K562 (cell line): ENCODE results near the gene ETV3L. TPM values are rescaled to one million over a fixed set of nuclear protein-coding genes. Genes with fewer than 3 reads are reported as not detected.

Source experiments
- ATF2 ChIP-seq: sonication (generic); formaldehyde crosslinking; IDR thresholded peaks from 2 replicates; pipeline ENCODE4 v1.8.1; 2022; ENCODE audit warnings: missing genetic modification reagents
- CCNT2 ChIP-seq: IDR thresholded peaks from 2 replicates; pipeline ENCODE4 v1.6.1; 2011; ENCODE audit warnings: borderline replicate concordance, low read depth, mild to moderate bottlenecking, moderate library complexity, mixed read lengths, low read length; ENCODE audit not compliant: insufficient read length; ENCODE audit errors: extremely low read depth
- CTCF ChIP-seq, 3 experiments: IDR thresholded peaks in 2 of 3; conservative IDR thresholded peaks in 1 of 3; 2 replicates each; pipeline ENCODE4 v1.5.1; 2011 to 2012; ENCODE audit warnings: low read length in 3 of 3, mild to moderate bottlenecking in 3 of 3, control low read depth in 2 of 3, improper control_type of control experiment in 1 of 3, inconsistent platforms in 1 of 3, low read depth in 1 of 3, mixed read lengths in 1 of 3, moderate library complexity in 1 of 3; ENCODE audit not compliant: insufficient read depth in 2 of 3
- DDX20 ChIP-seq: fragments of 450-650 bp; IDR thresholded peaks from 2 replicates; pipeline ENCODE4 v1.6.1; 2016; ENCODE audit warnings: missing genetic modification characterization, low read depth, mild to moderate bottlenecking, missing compliant biosample characterization, moderate library complexity
- E4F1 ChIP-seq: fragments of 250-450 bp; sonication (Bioruptor Pico); IDR thresholded peaks from 2 replicates; pipeline ENCODE4 v1.5.0; 2021; ENCODE audit warnings: mild to moderate bottlenecking, borderline replicate concordance
- MAZ ChIP-seq, 2 experiments: fragments of 450-650 bp in 1 of 2; sonication (generic) in 1 of 2; formaldehyde crosslinking; IDR thresholded peaks in 1 of 2; conservative IDR thresholded peaks in 1 of 2; 2 replicates each; pipeline versions ENCODE4 v1.4.0 to v1.5.0; 2020; ENCODE audit warnings: mild to moderate bottlenecking in 1 of 2, missing genetic modification reagents in 1 of 2
- MCM2 ChIP-seq: fragments of 450-650 bp; IDR thresholded peaks from 2 replicates; pipeline ENCODE4 v1.6.1; 2017; ENCODE audit warnings: low read depth, mild to moderate bottlenecking
- RAD51 ChIP-seq: fragments of 450-650 bp; IDR thresholded peaks from 2 replicates; pipeline ENCODE4 v1.7.1; 2016; ENCODE audit warnings: low read depth, mild to moderate bottlenecking, borderline replicate concordance
- REST ChIP-seq, 2 experiments: fragments of 450-650 bp; formaldehyde crosslinking in 1 of 2; IDR thresholded peaks; 2 replicates each; pipeline versions ENCODE4 v1.4.0 to v1.6.1; 2014 to 2020; ENCODE audit warnings: mild to moderate bottlenecking in 2 of 2, borderline replicate concordance in 1 of 2, low read depth in 1 of 2
- TFAM ChIP-seq: fragments of 250-450 bp; sonication (Bioruptor Pico); conservative IDR thresholded peaks from 2 replicates; pipeline ENCODE4 v1.5.0; 2021; ENCODE audit warnings: mild to moderate bottlenecking, moderate library complexity
- ZEB2 ChIP-seq: fragments of 450-650 bp; IDR thresholded peaks from 2 replicates; pipeline ENCODE4 v1.6.1; 2016
- ZNF586 ChIP-seq: fragments of 450-650 bp; formaldehyde crosslinking; conservative IDR thresholded peaks from 2 replicates; pipeline ENCODE4 v1.4.0; 2020; ENCODE audit warnings: mild to moderate bottlenecking, moderate library complexity
- polyA plus RNA-seq, 8 experiments: library from polyadenylated mRNA; depleted of rRNA in 4 of 8; stranded (reverse) in 5 of 8; unstranded in 3 of 8; fragments of >200 nt; fragmentation: Nextera tagmentation in 2 of 8; fragmentation: Illumina TruSeq in 1 of 8; extraction: Ambion mirVana in 2 of 8; extraction: Trizol in 1 of 8; gene quantifications; 2 replicates each; pipeline versions ENCODE4 v1.2.1 to v1.2.3, GENCODE V29; 2011 to 2014; ENCODE audit warnings: inconsistent platforms in 1 of 8, missing spikeins in 1 of 8
- total RNA-seq, 7 experiments: library from RNA; depleted of rRNA in 6 of 7; stranded (reverse); fragments of >200 nt in 6 of 7; fragmentation: Illumina TruSeq in 2 of 7; extraction: Trizol in 2 of 7; gene quantifications; 2 replicates each; pipeline versions ENCODE4 v1.2.1 to v1.2.3, GENCODE V29; 2011 to 2021; ENCODE audit warnings: low replicate concordance in 1 of 7

The ETV3L gene
- total and polyA plus RNA-seq, 9 of the 15 experiments (the other 6 are each of a cell fraction or from before 2014, with no cell fraction given): not detected

GRCh38 chr1:157073944-157074685 is 25.5 kb downstream of the ETV3L start (continued):
- no peak for TF ChIP-seq E4F1
- TF ChIP-seq DDX20 (tag): no peak
- no peak for TF ChIP-seq TFAM (CRISPR knock-in tag)
- no peak for TF ChIP-seq MCM2
- TF ChIP-seq CCNT2: no peak
- TF ChIP-seq RAD51: peak; percentile 10; the same call in 1 of the 2 replicates
- TF ChIP-seq ATF2 (CRISPR knock-in tag): no peak
- no peak for TF ChIP-seq ZNF586 (CRISPR knock-in tag)
- peak in 1 of 2 experiments; percentile 53; a peak in 2 of 4 replicates for TF ChIP-seq MAZ (CRISPR knock-in tag; conservative IDR thresholded peaks at IDR 0.05 in 1 of 2, IDR thresholded peaks at IDR 0.05 in 1 of 2)
- TF ChIP-seq ZEB2: no peak
- peak; percentile 70 to 76 (median 71) for TF ChIP-seq CTCF (IDR thresholded peaks at IDR 0.05 in 2 of 3, conservative IDR thresholded peaks at IDR 0.05 in 1 of 3; ENCODE audit: insufficient read depth in 2 of 3, low read depth in 1 of 3, low read length in 3 of 3)
- peak; percentile 43; the same call in 1 of the 2 replicates for TF ChIP-seq REST (IDR thresholded peaks at IDR 0.05; ENCODE audit: borderline replicate concordance)
- TF ChIP-seq REST (CRISPR knock-in tag; IDR thresholded peaks at IDR 0.05; ENCODE audit: low read depth): no peak
